Activated CD4-positive, alpha-beta T cell treated with anti-CD3 and anti-CD28 coated beads for 1 hour (primary cell): ENCODE results near the gene DCLRE1B.

ENCODE experiments used
- DNase-seq: peaks from one replicate; pipeline ENCODE4 v3.0.0-alpha.2; 2020

The DCLRE1B gene

DNA sequence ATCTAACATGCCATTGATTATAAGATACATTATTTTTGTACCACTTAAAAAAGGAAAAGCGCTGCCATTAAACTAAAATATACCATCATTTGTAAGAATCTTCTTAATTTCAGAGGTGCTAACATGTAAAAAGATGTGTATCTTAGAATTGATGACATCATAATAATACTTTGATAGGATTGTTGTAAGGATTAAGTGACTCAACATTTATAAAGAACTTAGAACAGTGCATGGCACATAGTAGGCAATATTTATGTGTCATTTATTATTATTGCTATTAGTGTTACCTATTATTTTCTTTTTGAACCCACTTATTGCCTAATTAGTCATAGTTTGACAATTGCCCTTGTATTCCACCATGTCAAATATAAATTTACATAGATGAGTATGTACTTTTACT, 45.8 kb downstream of the DCLRE1B start:
- DNase-seq: no peak

DNA sequence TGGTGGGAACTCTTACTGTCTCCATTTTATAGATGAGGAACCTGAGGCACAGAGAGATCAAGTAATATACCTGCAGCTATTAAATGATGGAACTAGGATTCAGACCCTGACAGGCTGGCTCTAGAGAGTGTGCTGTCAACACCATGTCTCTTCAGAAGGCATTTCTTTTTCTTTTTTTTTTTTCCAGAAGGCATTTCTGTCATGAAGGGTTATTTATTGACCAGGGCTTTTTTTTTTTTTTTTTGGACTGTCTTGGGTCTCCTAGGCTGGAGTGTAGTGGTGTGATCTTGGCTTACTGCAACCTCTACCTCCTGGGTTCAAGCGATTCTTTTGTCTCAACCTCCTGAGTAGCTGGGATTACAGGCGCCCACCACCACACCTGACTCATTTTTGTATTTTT, 46.6 kb downstream of the DCLRE1B start:
- no peak for DNase-seq

DNA sequence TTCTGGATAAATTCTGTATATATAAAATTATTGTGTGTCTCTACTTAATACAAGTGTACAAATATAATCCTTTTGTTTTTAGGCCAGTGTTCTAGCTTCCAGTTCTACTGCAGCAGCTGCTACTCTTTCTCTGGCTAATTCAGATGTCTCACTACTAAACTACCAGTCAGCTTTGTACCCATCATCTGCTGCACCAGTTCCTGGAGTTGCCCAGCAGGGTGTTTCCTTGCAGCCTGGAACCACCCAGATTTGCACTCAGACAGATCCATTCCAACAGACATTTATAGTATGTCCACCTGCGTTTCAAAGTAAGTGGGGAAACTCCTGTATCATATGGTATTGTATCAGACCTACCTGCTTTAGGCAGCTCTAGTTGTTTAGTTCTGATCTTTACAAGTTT, 52.9 kb downstream of the DCLRE1B start:
- DNase-seq: no peak

DNA sequence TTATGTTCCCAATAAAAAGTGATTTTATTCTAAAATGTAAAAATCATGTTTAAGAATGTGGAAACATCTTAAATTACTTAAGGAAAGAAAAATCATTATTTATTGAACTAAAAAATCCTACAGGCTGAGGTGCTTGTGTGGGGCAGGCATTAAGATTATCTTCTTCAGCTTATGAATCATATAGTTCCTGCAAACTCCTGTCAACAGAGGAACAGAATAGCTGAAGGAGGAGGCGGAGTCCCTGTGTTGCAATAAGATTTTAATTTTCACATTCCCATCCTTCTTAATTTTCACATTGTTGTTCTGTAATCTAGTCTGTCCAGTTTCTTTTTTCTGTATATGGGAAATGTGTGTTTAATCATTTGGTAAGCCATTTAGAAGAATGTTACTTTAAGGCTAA, 53.6 kb downstream of the DCLRE1B start:
- no peak for DNase-seq

DNA sequence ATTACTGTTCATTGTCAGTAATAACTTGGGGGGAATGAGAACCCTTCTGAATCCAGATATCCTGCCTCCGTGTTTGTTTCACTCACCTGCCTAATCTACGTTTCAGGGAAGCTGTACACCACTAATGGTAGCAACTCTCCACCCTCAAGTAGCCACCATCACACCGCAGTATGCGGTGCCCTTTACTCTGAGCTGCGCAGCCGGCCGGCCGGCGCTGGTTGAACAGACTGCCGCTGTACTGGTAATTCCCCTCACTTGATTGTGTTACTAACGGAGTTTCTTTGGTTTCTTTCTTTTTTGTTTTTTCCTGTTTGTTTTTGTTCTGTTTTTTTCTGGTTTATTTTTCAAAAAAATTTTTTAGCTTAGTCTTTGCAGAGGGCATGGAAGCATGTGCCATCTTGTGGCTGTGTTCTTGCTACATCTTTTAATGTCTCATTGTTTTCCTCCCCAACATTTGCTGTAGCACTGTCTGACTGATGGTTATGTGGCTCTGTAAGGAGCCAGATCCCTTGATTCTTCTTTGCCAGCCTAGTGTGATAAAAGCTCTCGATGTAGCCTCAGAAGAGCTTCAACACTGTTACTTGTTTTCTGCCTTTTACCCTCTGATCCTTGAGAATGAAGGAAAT, 58.3 kb downstream of the DCLRE1B start:
- no peak for DNase-seq
